Glomerular visceral epithelial cell (primary cell): Measurements from ENCODE around the gene PLA2G1B.
"Not testable (repeated sequence)": the region's sequence is repeated elsewhere in the genome, so short reads cannot be mapped to it uniquely, and the experiment has no call there.

Experiments
- DNase-seq: peaks from one replicate; pipeline ENCODE4 v3.0.0-alpha.2; 2016; ENCODE audit errors: extremely low spot score

The PLA2G1B gene

GRCh38 chr12:120358412-120359100, 31.0 kb upstream of the PLA2G1B start:
- no peak for DNase-seq

- DNase-seq: no peak
Measured at GRCh38 chr12:120357104-120357503, 29.5 kb upstream of the PLA2G1B start.

- DNase-seq: peak; percentile 96
Measured at GRCh38 chr12:120356567-120357030, 29.0 kb upstream of the PLA2G1B start.

- no peak for DNase-seq
Measured at GRCh38 chr12:120353556-120354317, 26.2 kb upstream of the PLA2G1B start.

GRCh38 chr12:120353136-120353535, 25.6 kb upstream of the PLA2G1B start:
- no peak for DNase-seq

GRCh38 chr12:120352117-120352516, 24.5 kb upstream of the PLA2G1B start:
- DNase-seq: no peak

GRCh38 chr12:120350576-120351350, 23.2 kb upstream of the PLA2G1B start:
- DNase-seq: no peak

GRCh38 chr12:120347766-120348165, 20.2 kb upstream of the PLA2G1B start:
- DNase-seq: no peak

- DNase-seq: no peak
Measured at GRCh38 chr12:120346681-120347080, 19.1 kb upstream of the PLA2G1B start.

- no peak for DNase-seq
Measured at GRCh38 chr12:120346031-120346430, 18.5 kb upstream of the PLA2G1B start.

GRCh38 chr12:120343692-120344091, 16.1 kb upstream of the PLA2G1B start:
- DNase-seq: no peak

- DNase-seq: no peak
Measured at GRCh38 chr12:120343039-120343537, 15.5 kb upstream of the PLA2G1B start.

- no peak for DNase-seq
Measured at GRCh38 chr12:120342175-120343038, 14.8 kb upstream of the PLA2G1B start.

GRCh38 chr12:120339256-120339655, 11.7 kb upstream of the PLA2G1B start:
- DNase-seq: no peak

- DNase-seq: no peak
Measured at GRCh38 chr12:120337730-120338129, 10.2 kb upstream of the PLA2G1B start.

- not testable (repeated sequence) for DNase-seq
Measured at GRCh38 chr12:120336392-120336791, 8.8 kb upstream of the PLA2G1B start.

- DNase-seq: peak; percentile 53
Measured at GRCh38 chr12:120335447-120335846, 7.9 kb upstream of the PLA2G1B start.

GRCh38 chr12:120332523-120332922, 4.9 kb upstream of the PLA2G1B start:
- no peak for DNase-seq

- no peak for DNase-seq
Measured at GRCh38 chr12:120332041-120332440, 4.5 kb upstream of the PLA2G1B start.

- no peak for DNase-seq
Measured at GRCh38 chr12:120331390-120331789, 3.8 kb upstream of the PLA2G1B start.

- DNase-seq: no peak
Measured at GRCh38 chr12:120328228-120328627, 649 bp upstream of the PLA2G1B start.
